T-helper 2 cell treated with Interferon-gamma antibody and Interleukin-4, amounts not matched to agents 100 ng/mL and 5 ng/mL, for 36 hours (primary cell): ENCODE measurements around the gene HIVEP2. TPM values are rescaled to one million over a fixed set of nuclear protein-coding genes. Genes with fewer than 3 reads are reported as not detected.

ENCODE experiments used
- intact Hi-C: fragments of 100-400 bp; cut with micrococcal nuclease; formaldehyde crosslinking; loops from one replicate; pipeline ENCODE4 v1.15.1; 2023
- total RNA-seq: library from RNA; stranded (reverse); gene quantifications from 2 replicates; pipeline ENCODE4 v1.2.3, GENCODE V29; 2022

HIVEP2 gene
- total RNA-seq, 1 donor from 2014 or later, result 11.3 TPM

- intact Hi-C loops, result loop anchor here (10.0 kb wide), 1 partner anchor 154 kb away; no protein-coding TSS in a partner anchor
Measured at GRCh38 chr6:142848976-142849375, 96.0 kb downstream of the HIVEP2 start.

GRCh38 chr6:142848156-142848555 is 96.8 kb downstream of the HIVEP2 start:
- intact Hi-C loops, result loop anchor here (10.0 kb wide), 1 partner anchor 153 kb away; no protein-coding TSS in a partner anchor

- intact Hi-C loops, result loop anchor here (10.0 kb wide), 1 partner anchor 152 kb away; no protein-coding TSS in a partner anchor
Measured at GRCh38 chr6:142846883-142847287, 98.1 kb downstream of the HIVEP2 start.

GRCh38 chr6:142846459-142846831 is 98.5 kb downstream of the HIVEP2 start:
- intact Hi-C loops, result loop anchor here (10.0 kb wide), 1 partner anchor 152 kb away; no protein-coding TSS in a partner anchor

GRCh38 chr6:142845624-142846458 is 99.1 kb downstream of the HIVEP2 start:
- intact Hi-C loops, result loop anchor here (1.0 to 10.0 kb wide), 2 partner anchors 10 to 151 kb away; no protein-coding TSS in a partner anchor

GRCh38 chr6:142845143-142845571 is 99.8 kb downstream of the HIVEP2 start:
- intact Hi-C loops, result loop anchor here (1.0 to 10.0 kb wide), 2 partner anchors 11 to 150 kb away; no protein-coding TSS in a partner anchor

GRCh38 chr6:142844065-142844755 is 100.8 kb downstream of the HIVEP2 start:
- intact Hi-C loops, result loop anchor here (5.0 to 10.0 kb wide), 2 partner anchors 149 to 693 kb away; no protein-coding TSS in a partner anchor

GRCh38 chr6:142843361-142843760 is 101.6 kb downstream of the HIVEP2 start:
- intact Hi-C loops, result loop anchor here (1.0 to 10.0 kb wide), 6 partner anchors 70 to 694 kb away; no protein-coding TSS in a partner anchor

- intact Hi-C loops, result loop anchor here (1.0 to 10.0 kb wide), 8 partner anchors 22 to 695 kb away; no protein-coding TSS in a partner anchor
Measured at GRCh38 chr6:142842418-142843261, 102.3 kb downstream of the HIVEP2 start.

- intact Hi-C loops, result loop anchor here (1.0 to 10.0 kb wide), 5 partner anchors 22 to 695 kb away; no protein-coding TSS in a partner anchor
Measured at GRCh38 chr6:142841915-142842314, 103.1 kb downstream of the HIVEP2 start.

- intact Hi-C loops, result loop anchor here (5.0 to 10.0 kb wide), 2 partner anchors 145 to 698 kb away; no protein-coding TSS in a partner anchor
Measured at GRCh38 chr6:142839686-142840040, 105.3 kb downstream of the HIVEP2 start.

GRCh38 chr6:142838821-142839685 is 105.9 kb downstream of the HIVEP2 start:
- intact Hi-C loops, result no loop called here

GRCh38 chr6:142835787-142836535 is 109.0 kb downstream of the HIVEP2 start:
- intact Hi-C loops, result no loop called here

- intact Hi-C loops, result no loop called here
Measured at GRCh38 chr6:142834853-142835252, 110.1 kb downstream of the HIVEP2 start.

- intact Hi-C loops, result no loop called here
Measured at GRCh38 chr6:142833798-142834197, 111.2 kb downstream of the HIVEP2 start.

- intact Hi-C loops, result no loop called here
Measured at GRCh38 chr6:142833054-142833453, 111.9 kb downstream of the HIVEP2 start.

GRCh38 chr6:142830807-142831206 is 114.2 kb downstream of the HIVEP2 start:
- intact Hi-C loops, result no loop called here

GRCh38 chr6:142830116-142830710 is 114.8 kb downstream of the HIVEP2 start:
- intact Hi-C loops, result no loop called here

- intact Hi-C loops, result no loop called here
Measured at GRCh38 chr6:142829556-142829955, 115.4 kb downstream of the HIVEP2 start.
